ENCODE measurements around the gene AKNAD1. TPM values are rescaled to one million over a fixed set of nuclear protein-coding genes. Genes with fewer than 3 reads are reported as not detected.

Gene AKNAD1
- total RNA-seq, 1 donor from 2014 or later, result not detected

DNA sequence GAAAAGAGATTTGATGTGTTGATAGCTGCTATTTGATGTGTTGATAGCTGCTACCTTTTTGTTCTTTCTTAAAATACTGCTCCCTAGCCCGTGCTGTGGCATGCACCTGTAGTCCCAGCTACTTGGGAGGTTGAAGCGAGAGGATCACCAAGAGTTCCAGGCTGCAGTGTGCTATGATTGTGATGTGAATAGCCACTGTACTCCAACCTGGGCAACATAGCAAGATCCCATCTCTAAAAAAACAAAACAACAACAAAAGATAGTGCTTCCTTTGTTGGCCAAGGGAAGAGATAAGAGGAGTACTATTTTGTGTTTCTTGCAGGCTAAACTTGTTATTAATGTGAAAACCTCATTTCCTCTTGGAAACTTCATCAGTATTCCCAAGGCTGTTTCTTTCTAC lies 25.9 kb upstream of the AKNAD1 start:
- intact Hi-C loops (cut with micrococcal nuclease), result no loop called here
- peaks cover 17% of the 10 kb centered on the region for H3K36me3 Mint-ChIP-seq (ENCODE audit: low read depth)
- no peaks in the 10 kb centered on the region for H3K27me3 Mint-ChIP-seq (ENCODE audit: insufficient read depth)

DNA sequence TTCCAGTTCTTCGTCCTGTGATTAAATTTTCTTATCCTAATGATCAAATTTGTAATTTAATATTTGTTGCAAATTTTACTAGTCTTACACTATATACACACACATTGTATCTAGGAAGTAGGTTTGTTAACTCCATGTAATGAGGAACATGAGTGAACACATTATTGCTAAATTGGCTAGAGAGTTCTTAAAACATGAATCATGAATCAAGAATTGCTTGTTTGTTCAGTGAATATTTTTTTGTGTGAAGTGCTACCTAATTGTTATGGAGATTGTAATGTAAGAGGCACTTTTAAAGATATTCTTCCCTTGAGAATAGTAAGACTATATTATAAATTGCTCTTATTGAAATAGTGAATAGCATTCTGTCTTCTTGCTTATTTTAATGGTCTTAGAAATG lies 24.5 kb upstream of the AKNAD1 start:
- H3K9me3 Mint-ChIP-seq, result no peaks in the 10 kb centered on the region
- no peak overlapping the region for H3K4me3 Mint-ChIP-seq
- peaks cover 40% of the 10 kb centered on the region for H3K4me1 Mint-ChIP-seq (ENCODE audit: low read depth)
- no peak overlapping the region for H3K27ac Mint-ChIP-seq
- peaks cover 1% of the 10 kb centered on the region for H3K27me3 Mint-ChIP-seq (ENCODE audit: insufficient read depth)
- DNase-seq (ENCODE audit: low spot score), result no peak
- H3K36me3 Mint-ChIP-seq (ENCODE audit: low read depth), result peaks cover 14% of the 10 kb centered on the region
- intact Hi-C loops (cut with micrococcal nuclease), result no loop called here

More for the DNA sequence above, 25.9 kb upstream of the AKNAD1 start:
- Mint-ChIP-seq H3K4me3 (no peak overlapping the region), H3K27ac (no peak overlapping the region), H3K9me3 (no peaks in the 10 kb centered on the region), H3K4me1 (ENCODE audit: low read depth) (peaks cover 34% of the 10 kb centered on the region)
- DNase-seq (ENCODE audit: low spot score), result no peak

- no peak for DNase-seq (ENCODE audit: low spot score)
- no peaks in the 10 kb centered on the region for H3K9me3 Mint-ChIP-seq
- peaks cover 45% of the 10 kb centered on the region for H3K4me1 Mint-ChIP-seq (ENCODE audit: low read depth)
- H3K27me3 Mint-ChIP-seq (ENCODE audit: insufficient read depth), result peaks cover 1% of the 10 kb centered on the region
- peaks cover 14% of the 10 kb centered on the region for H3K36me3 Mint-ChIP-seq (ENCODE audit: low read depth)
- H3K4me3 Mint-ChIP-seq, result no peak overlapping the region
- intact Hi-C loops (cut with micrococcal nuclease), result no loop called here
- no peak overlapping the region for H3K27ac Mint-ChIP-seq
Measured at GRCh38 chr1:108880850-108881249, 24.0 kb upstream of the AKNAD1 start.

- DNase-seq (ENCODE audit: low spot score), result no peak
- intact Hi-C loops (cut with micrococcal nuclease), result loop anchor here (5.0 kb wide), 3 partner anchors 186 to 234 kb away; partner anchors contain the start of genes ELAPOR1 and PRPF38B
- Mint-ChIP-seq H3K36me3 (ENCODE audit: low read depth) (peaks cover 11% of the 10 kb centered on the region), H3K27ac (no peak overlapping the region), H3K9me3 (no peaks in the 10 kb centered on the region), H3K4me1 (ENCODE audit: low read depth) (peaks cover 45% of the 10 kb centered on the region), H3K27me3 (ENCODE audit: insufficient read depth) (peaks cover 3% of the 10 kb centered on the region), H3K4me3 (no peak overlapping the region)
Measured at GRCh38 chr1:108878678-108879077, 21.8 kb upstream of the AKNAD1 start.

DNA sequence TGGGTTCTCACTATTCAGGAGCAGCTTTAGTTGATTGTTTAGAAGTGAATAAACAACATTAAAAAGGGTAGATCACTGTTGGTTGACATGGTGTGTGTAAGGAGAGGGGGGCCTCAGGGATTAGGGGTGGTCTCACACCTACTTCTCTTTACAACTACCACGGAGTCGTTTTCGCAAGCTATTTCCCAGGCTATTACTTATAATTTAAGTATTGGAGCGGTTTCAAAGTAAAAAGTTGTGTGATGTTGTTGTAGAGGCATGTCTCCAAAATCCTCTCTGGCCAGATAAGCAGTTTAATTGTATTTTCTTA lies 21.2 kb upstream of the AKNAD1 start:
- Mint-ChIP-seq H3K4me3 (peak overlapping the region; percentile 89), H3K9me3 (no peaks in the 10 kb centered on the region), H3K27me3 (ENCODE audit: insufficient read depth) (peaks cover 6% of the 10 kb centered on the region), H3K36me3 (ENCODE audit: low read depth) (peaks cover 11% of the 10 kb centered on the region), H3K27ac (no peak overlapping the region), H3K4me1 (ENCODE audit: low read depth) (peaks cover 45% of the 10 kb centered on the region)
- intact Hi-C loops (cut with micrococcal nuclease), result loop anchor here (5.0 kb wide), 3 partner anchors 186 to 234 kb away; partner anchors contain the start of genes ELAPOR1 and PRPF38B
- no peak for DNase-seq (ENCODE audit: low spot score)

GRCh38 chr1:108877348-108878159 lies 20.7 kb upstream of the AKNAD1 start:
- H3K36me3 Mint-ChIP-seq (ENCODE audit: low read depth), result peaks cover 11% of the 10 kb centered on the region
- H3K4me3 Mint-ChIP-seq, result peak overlapping the region; percentile 89
- intact Hi-C loops (cut with micrococcal nuclease), result loop anchor here (1.0 to 5.0 kb wide), 6 partner anchors 86 to 235 kb away; partner anchors contain the start of genes CLCC1, ELAPOR1, PRPF38B and WDR47
- peaks cover 6% of the 10 kb centered on the region for H3K27me3 Mint-ChIP-seq (ENCODE audit: insufficient read depth)
- no peak for DNase-seq (ENCODE audit: low spot score)
- H3K4me1 Mint-ChIP-seq (ENCODE audit: low read depth), result peaks cover 45% of the 10 kb centered on the region
- H3K27ac Mint-ChIP-seq, result peak overlapping the region; percentile 48
- no peaks in the 10 kb centered on the region for H3K9me3 Mint-ChIP-seq

GRCh38 chr1:108871050-108871724 lies 14.3 kb upstream of the AKNAD1 start:
- H3K36me3 Mint-ChIP-seq (ENCODE audit: low read depth), result no peaks in the 10 kb centered on the region
- no peak overlapping the region for H3K27ac Mint-ChIP-seq
- H3K27me3 Mint-ChIP-seq (ENCODE audit: insufficient read depth), result peaks cover 34% of the 10 kb centered on the region
- intact Hi-C loops (cut with micrococcal nuclease), result no loop called here
- no peak for DNase-seq (ENCODE audit: low spot score)
- peaks cover 3% of the 10 kb centered on the region for H3K4me1 Mint-ChIP-seq (ENCODE audit: low read depth)
- H3K9me3 Mint-ChIP-seq, result no peaks in the 10 kb centered on the region
- no peak overlapping the region for H3K4me3 Mint-ChIP-seq

DNA sequence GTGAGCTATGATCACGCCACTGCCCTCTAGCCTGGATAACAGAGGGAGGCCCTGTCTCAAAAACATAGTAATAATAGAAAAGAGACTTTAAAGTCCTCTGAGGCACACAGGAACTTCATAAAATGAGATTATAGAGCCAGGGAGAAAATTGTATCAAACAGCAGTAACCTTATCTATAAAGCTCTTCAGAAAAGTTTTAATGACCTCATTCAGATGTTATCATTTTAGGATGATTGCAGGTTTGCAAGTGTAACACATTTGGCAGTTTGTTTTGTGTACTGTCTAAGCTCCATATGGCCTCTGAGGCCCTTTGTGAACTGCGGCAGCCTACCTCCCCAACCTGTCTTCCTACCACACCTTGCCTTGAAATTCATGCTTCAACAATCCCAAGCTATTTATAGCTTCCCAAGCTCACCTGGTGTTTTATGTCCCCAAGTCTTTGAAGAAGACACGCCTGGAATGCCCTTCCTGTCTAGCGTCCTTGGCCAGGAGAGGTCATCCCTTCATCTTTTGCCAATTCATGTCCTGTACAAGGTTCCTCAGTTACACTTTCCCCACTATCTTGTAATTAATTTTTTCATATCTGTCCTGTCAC lies 8.5 kb upstream of the AKNAD1 start:
- intact Hi-C loops (cut with micrococcal nuclease), result no loop called here
- no peak overlapping the region for H3K27ac Mint-ChIP-seq
- H3K36me3 Mint-ChIP-seq (ENCODE audit: low read depth), result no peaks in the 10 kb centered on the region
- no peak overlapping the region for H3K4me3 Mint-ChIP-seq
- H3K4me1 Mint-ChIP-seq (ENCODE audit: low read depth), result no peaks in the 10 kb centered on the region
- H3K9me3 Mint-ChIP-seq, result no peaks in the 10 kb centered on the region
- H3K27me3 Mint-ChIP-seq (ENCODE audit: insufficient read depth), result peaks cover 29% of the 10 kb centered on the region
- DNase-seq (ENCODE audit: low spot score), result no peak

DNA sequence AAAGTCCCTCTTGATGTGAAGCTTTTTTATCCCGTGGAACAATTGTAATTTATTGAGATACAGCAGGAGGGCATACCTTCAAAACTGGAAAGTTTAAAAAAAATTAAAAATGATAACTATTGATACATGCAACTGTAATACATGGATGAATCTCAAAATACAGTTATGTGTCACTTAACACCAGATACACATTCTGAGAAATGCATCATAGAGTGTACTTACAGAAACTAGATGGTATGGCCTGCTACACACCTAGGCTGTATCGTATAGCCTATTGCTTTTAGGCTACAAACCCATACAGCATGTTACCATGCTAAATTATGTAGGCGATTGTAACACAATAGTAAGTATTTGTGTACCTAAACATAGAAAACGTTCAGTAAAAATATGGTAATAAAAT lies 7.1 kb upstream of the AKNAD1 start:
- no peaks in the 10 kb centered on the region for H3K4me1 Mint-ChIP-seq (ENCODE audit: low read depth)
- H3K9me3 Mint-ChIP-seq, result no peaks in the 10 kb centered on the region
- H3K27me3 Mint-ChIP-seq (ENCODE audit: insufficient read depth), result peaks cover 24% of the 10 kb centered on the region
- no peaks in the 10 kb centered on the region for H3K36me3 Mint-ChIP-seq (ENCODE audit: low read depth)
- intact Hi-C loops (cut with micrococcal nuclease), result no loop called here
- no peak overlapping the region for H3K4me3 Mint-ChIP-seq
- H3K27ac Mint-ChIP-seq, result no peak overlapping the region
- DNase-seq (ENCODE audit: low spot score), result no peak

DNA sequence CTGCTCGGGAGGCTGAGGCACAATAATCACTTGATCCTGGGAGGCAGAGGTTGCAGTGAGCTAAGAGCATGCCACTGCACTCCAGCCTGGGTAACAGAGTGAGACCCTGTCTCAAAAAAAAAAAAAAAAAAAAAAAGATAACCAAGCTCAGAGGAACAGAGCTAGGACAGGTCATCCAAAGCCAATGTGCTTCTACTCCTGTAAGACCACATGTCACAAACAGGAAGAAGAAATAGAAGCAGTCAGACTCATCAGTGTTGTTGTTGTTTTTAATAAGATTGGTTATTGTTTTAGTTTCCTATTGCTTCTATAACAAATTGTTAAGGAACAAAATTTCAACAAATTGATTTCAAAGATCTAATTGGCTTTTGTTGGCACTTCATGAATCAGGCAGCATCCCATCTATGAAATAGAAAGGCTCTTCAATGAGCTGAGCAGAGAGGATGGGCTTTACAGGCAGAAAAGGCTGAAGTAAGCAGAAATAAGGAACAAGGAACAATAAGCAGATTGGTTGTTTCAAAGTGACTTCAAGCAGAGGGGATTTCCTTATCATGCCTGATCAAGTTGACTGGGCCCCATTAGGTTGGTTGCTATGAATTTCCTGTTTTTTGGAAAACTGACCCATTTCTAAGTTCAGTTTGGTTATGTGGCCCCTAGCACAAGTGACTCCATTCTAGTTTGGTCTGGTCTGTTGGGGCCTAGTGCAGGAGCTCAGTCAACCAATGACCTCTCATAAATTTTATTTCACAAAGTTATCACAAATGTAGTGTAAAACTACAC lies 6.0 kb upstream of the AKNAD1 start:
- Mint-ChIP-seq H3K36me3 (ENCODE audit: low read depth) (no peaks in the 10 kb centered on the region), H3K4me1 (ENCODE audit: low read depth) (no peaks in the 10 kb centered on the region), H3K27ac (no peak overlapping the region), H3K4me3 (no peak overlapping the region), H3K9me3 (no peaks in the 10 kb centered on the region), H3K27me3 (ENCODE audit: insufficient read depth) (peaks cover 23% of the 10 kb centered on the region)
- intact Hi-C loops (cut with micrococcal nuclease), result no loop called here
- DNase-seq (ENCODE audit: low spot score), result no peak

- no peak for DNase-seq (ENCODE audit: low spot score)
- no peaks in the 10 kb centered on the region for H3K4me1 Mint-ChIP-seq (ENCODE audit: low read depth)
Measured at GRCh38 chr1:108862017-108862610, 5.2 kb upstream of the AKNAD1 start.

DNA sequence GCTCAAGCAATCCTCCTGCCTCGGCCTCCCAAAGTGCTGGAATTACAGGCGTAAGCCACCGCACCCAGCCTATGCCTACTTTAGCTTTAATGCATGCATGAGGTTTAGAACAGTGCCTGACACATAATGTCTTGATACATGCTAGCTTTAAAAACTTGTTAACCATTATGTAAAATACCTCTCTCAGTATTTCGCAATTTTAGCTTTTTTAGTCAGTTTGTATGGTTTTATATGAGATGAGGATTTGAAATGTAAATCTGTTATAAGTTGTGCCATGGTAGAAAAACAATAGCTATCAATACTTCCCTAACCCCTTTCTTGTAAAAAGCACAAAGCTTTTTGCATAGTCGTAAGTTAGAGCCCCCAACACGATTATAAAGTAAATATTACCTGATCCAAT lies 4.7 kb upstream of the AKNAD1 start:
- DNase-seq (ENCODE audit: low spot score), result no peak
- intact Hi-C loops (cut with micrococcal nuclease), result no loop called here
- Mint-ChIP-seq H3K27ac (no peak overlapping the region), H3K4me3 (no peak overlapping the region), H3K9me3 (no peaks in the 10 kb centered on the region), H3K27me3 (ENCODE audit: insufficient read depth) (peaks cover 13% of the 10 kb centered on the region), H3K36me3 (ENCODE audit: low read depth) (no peaks in the 10 kb centered on the region), H3K4me1 (ENCODE audit: low read depth) (no peaks in the 10 kb centered on the region)

More at GRCh38 chr1:108862017-108862610, 5.2 kb upstream of the AKNAD1 start:
- Mint-ChIP-seq H3K4me3 (no peak overlapping the region), H3K9me3 (no peaks in the 10 kb centered on the region), H3K36me3 (ENCODE audit: low read depth) (no peaks in the 10 kb centered on the region), H3K27me3 (ENCODE audit: insufficient read depth) (peaks cover 17% of the 10 kb centered on the region), H3K27ac (no peak overlapping the region)
- intact Hi-C loops (cut with micrococcal nuclease), result no loop called here

Measured in activated T-helper 1 cell treated with anti-CD3 and anti-CD28 coated beads, Interleukin-12 subunit alpha, Interleukin-12 subunit beta, Interleukin-2, Interleukin-4 antibody, amounts not matched to agents 30 ng/mL and 10 ng/mL and 1 ng/mL, durations not matched to agents 14 hours and 24 hours and 36 hours (primary cell).